Gastroesophageal sphincter (tissue), 4 donors: ENCODE data around the gene NUP153. TPM values are rescaled to one million over a fixed set of nuclear protein-coding genes. Genes with fewer than 3 reads are reported as not detected.
A peak's percentile ranks its signal among the peaks of the same experiment; 100 is the strongest.

Experiments
- ATAC-seq: fragments of 150-250 bp; one replicate; pipeline ENCODE4 v1.9.1; 2016; ENCODE audit warnings: mild to moderate bottlenecking, moderate library complexity
- H3K27ac ChIP-seq, 4 donors: fragments of 200-600 bp; sonication (generic) in 3 of 4; 1 replicate in 3 of 4; 2 replicates in 1 of 4; pipeline ENCODE4 v1.5.1; 2016 to 2019
- H3K27me3 ChIP-seq: fragments of 200-600 bp; sonication (generic); one replicate; pipeline ENCODE4 v1.5.1; 2019
- H3K36me3 ChIP-seq, 2 donors: fragments of 200-600 bp; sonication (generic); one replicate each; pipeline ENCODE4 v1.5.1; 2019; ENCODE audit warnings: control low read depth in 1 of 2
- H3K4me1 ChIP-seq, 3 donors: fragments of 200-600 bp; sonication (generic); 1 replicate in 2 of 3; 2 replicates in 1 of 3; pipeline ENCODE4 v1.5.1; 2016 to 2019; ENCODE audit warnings: control low read depth in 2 of 3
- H3K4me3 ChIP-seq, 2 donors: fragments of 200-600 bp; sonication (generic); one replicate each; pipeline ENCODE4 v1.5.1; 2019; ENCODE audit warnings: mild to moderate bottlenecking in 1 of 2, moderate library complexity in 1 of 2
- H3K9me3 ChIP-seq, 3 donors: fragments of 200-600 bp; sonication (generic); one replicate each; pipeline ENCODE4 v1.5.1; 2017 to 2019; ENCODE audit warnings: control low read depth in 2 of 3
- EP300 ChIP-seq: sonication (generic); formaldehyde crosslinking; IDR thresholded peaks from one replicate; pipeline ENCODE4 v1.6.1; 2017; ENCODE audit warnings: antibody characterized with exemption, mild to moderate bottlenecking
- POLR2A ChIP-seq, 2 donors: fragments of 450-650 bp; IDR thresholded peaks; one replicate each; pipeline ENCODE4 v1.6.1; 2017; ENCODE audit warnings: antibody characterized with exemption in 2 of 2, mild to moderate bottlenecking in 2 of 2, moderate library complexity in 1 of 2
- POLR2AphosphoS5 ChIP-seq: sonication (generic); formaldehyde crosslinking; IDR thresholded peaks from one replicate; pipeline ENCODE4 v1.6.1; 2017; ENCODE audit warnings: antibody characterized with exemption
- WGBS, 2 donors: methylation state at CpG; one replicate each; pipeline ENCODE4 v1.1.5; 2018; ENCODE audit warnings: low coverage in 1 of 2; 5-methylcytosine and 5-hydroxymethylcytosine counted together
- small RNA-seq, 4 donors: library from RNA; depleted of rRNA; stranded (forward); fragments of <200 nt; gene quantifications; one replicate each; pipeline ENCODE3, GENCODE V24; 2016
- total RNA-seq, 4 donors: library from RNA; depleted of rRNA; stranded (reverse); fragments of >200 nt; gene quantifications; one replicate each; pipeline ENCODE4 v1.1.0, GENCODE V29; 2016
- TF ChIP-seq, protein P1 (sequence below), 4 experiments: fragments of 200-600 bp in 2 of 4; fragments of 450-650 bp in 2 of 4; sonication (generic) in 1 of 4; IDR thresholded peaks; one replicate each; pipeline ENCODE4 v1.5.1; 2017 to 2019; ENCODE audit warnings: antibody characterized with exemption in 4 of 4, mild to moderate bottlenecking in 2 of 4, moderate library complexity in 2 of 4

NUP153 gene
- total RNA-seq, 4 donors from 2014 or later = 28.8 to 41.6 (median 31.2) TPM

- no peak for ATAC-seq
- H3K4me3 ChIP-seq = no peak overlapping the region
- TF ChIP-seq, protein P1, sequence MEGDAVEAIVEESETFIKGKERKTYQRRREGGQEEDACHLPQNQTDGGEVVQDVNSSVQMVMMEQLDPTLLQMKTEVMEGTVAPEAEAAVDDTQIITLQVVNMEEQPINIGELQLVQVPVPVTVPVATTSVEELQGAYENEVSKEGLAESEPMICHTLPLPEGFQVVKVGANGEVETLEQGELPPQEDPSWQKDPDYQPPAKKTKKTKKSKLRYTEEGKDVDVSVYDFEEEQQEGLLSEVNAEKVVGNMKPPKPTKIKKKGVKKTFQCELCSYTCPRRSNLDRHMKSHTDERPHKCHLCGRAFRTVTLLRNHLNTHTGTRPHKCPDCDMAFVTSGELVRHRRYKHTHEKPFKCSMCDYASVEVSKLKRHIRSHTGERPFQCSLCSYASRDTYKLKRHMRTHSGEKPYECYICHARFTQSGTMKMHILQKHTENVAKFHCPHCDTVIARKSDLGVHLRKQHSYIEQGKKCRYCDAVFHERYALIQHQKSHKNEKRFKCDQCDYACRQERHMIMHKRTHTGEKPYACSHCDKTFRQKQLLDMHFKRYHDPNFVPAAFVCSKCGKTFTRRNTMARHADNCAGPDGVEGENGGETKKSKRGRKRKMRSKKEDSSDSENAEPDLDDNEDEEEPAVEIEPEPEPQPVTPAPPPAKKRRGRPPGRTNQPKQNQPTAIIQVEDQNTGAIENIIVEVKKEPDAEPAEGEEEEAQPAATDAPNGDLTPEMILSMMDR (IDR thresholded peaks at IDR 0.05) = no peak
- TF ChIP-seq POLR2AphosphoS5 (no peak), POLR2A (IDR thresholded peaks at IDR 0.05) (no peak), EP300 (no peak)
Observed at GRCh38 chr6:17577059-17577458, 129.7 kb downstream of the NUP153 start.

GRCh38 chr6:17574866-17575560, 131.7 kb downstream of the NUP153 start:
- no peaks in the 10 kb centered on the region for H3K36me3 ChIP-seq
- no peak for ATAC-seq
- TF ChIP-seq EP300 (no peak), POLR2AphosphoS5 (peak; percentile 33)
- TF ChIP-seq, protein P1 (IDR thresholded peaks at IDR 0.05) = no peak
- H3K4me3 ChIP-seq = no peak overlapping the region
- H3K27me3 ChIP-seq = no peaks in the 10 kb centered on the region
- peaks cover 0 to 11% (median 0%) of the 10 kb centered on the region in 3 donors for H3K9me3 ChIP-seq
- H3K27ac ChIP-seq = no peak overlapping the region
- WGBS, 2 donors = 73 to 76% methylated on average over 5 to 8 of the region's 8 CpGs
- no peaks in the 10 kb centered on the region for H3K4me1 ChIP-seq

More at GRCh38 chr6:17577059-17577458, 129.7 kb downstream of the NUP153 start:
- Histone ChIP-seq H3K4me1 (peaks cover 0 to 6% (median 0%) of the 10 kb centered on the region in 3 donors), H3K27me3 (no peaks in the 10 kb centered on the region), H3K27ac (no peak overlapping the region), H3K36me3 (no peaks in the 10 kb centered on the region), H3K9me3 (peaks cover 0 to 11% (median 0%) of the 10 kb centered on the region in 3 donors)
- WGBS, 2 donors = 88% methylated on average over 1 of the region's 1 CpG; no CpG with 5 or more reads in 1 of the 2 donors

- H3K9me3 ChIP-seq = no peaks in the 10 kb centered on the region
- WGBS, 2 donors = 84 to 93% methylated on average over 3 of the region's 3 CpGs
- H3K27me3 ChIP-seq = no peaks in the 10 kb centered on the region
- no peak overlapping the region for H3K4me3 ChIP-seq
- no peaks in the 10 kb centered on the region for H3K4me1 ChIP-seq
- no peak overlapping the region for H3K27ac ChIP-seq
- no peak for ATAC-seq
- TF ChIP-seq, protein P1 (IDR thresholded peaks at IDR 0.05) = no peak
- no peak for TF ChIP-seq EP300
- no peak for TF ChIP-seq POLR2AphosphoS5
- no peak for TF ChIP-seq POLR2A (IDR thresholded peaks at IDR 0.05)
- no peaks in the 10 kb centered on the region for H3K36me3 ChIP-seq
Observed at GRCh38 chr6:17565399-17565798, 141.3 kb downstream of the NUP153 start.

Small RNAs within 50 kb of the gene (small RNA-seq; reads per million reads assigned to genes)
- gene RF00019 = 0 reads per million in 4 donors
- 7.4 to 20.2 (median 17.8) reads per million in 4 donors for gene RNA5SP204
- gene RNU6-190P = 0 reads per million in 4 donors
- gene SUMO2P13 = 0 reads per million in 4 donors

Other genes with a start within 250 kb of the NUP153 start
- 10 to 100 TPM; 38.1 to 55.2 (median 45.9) TPM for gene FAM8A1, start 106.6 kb downstream of the NUP153 start, total RNA-seq